Vagina (tissue), 2 donors: ENCODE data around the gene PRDX6. TPM values are rescaled to one million over a fixed set of nuclear protein-coding genes. Genes with fewer than 3 reads are reported as not detected.

ENCODE experiments used
- DNase-seq, 2 donors: peaks; one replicate each; pipeline ENCODE4 v3.0.0-alpha.2; 2017; ENCODE audit errors: extremely low spot score in 2 of 2
- H3K27ac ChIP-seq: fragments of 200-600 bp; sonication (generic); one replicate; pipeline ENCODE4 v1.5.1; 2019
- H3K27me3 ChIP-seq: fragments of 200-600 bp; sonication (generic); one replicate; pipeline ENCODE4 v1.5.1; 2019
- H3K36me3 ChIP-seq, 2 donors: fragments of 200-600 bp; sonication (generic); one replicate each; pipeline ENCODE4 v1.5.1; 2017 to 2019
- H3K4me1 ChIP-seq: fragments of 200-600 bp; sonication (generic); one replicate; pipeline ENCODE4 v1.5.1; 2019
- H3K4me3 ChIP-seq, 2 donors: fragments of 200-600 bp; sonication (generic); 1 replicate in 1 of 2; 2 replicates in 1 of 2; pipeline ENCODE4 v1.5.1; 2016 to 2019
- H3K9me3 ChIP-seq: fragments of 200-600 bp; sonication (generic); one replicate; pipeline ENCODE4 v1.5.1; 2019
- POLR2A ChIP-seq, 2 donors: fragments of 450-650 bp; IDR thresholded peaks; one replicate each; pipeline ENCODE4 v1.6.1; 2017; ENCODE audit warnings: antibody characterized with exemption in 2 of 2, mild to moderate bottlenecking in 2 of 2, moderate library complexity in 2 of 2
- POLR2AphosphoS5 ChIP-seq, 2 donors: sonication (generic); formaldehyde crosslinking; IDR thresholded peaks; one replicate each; pipeline ENCODE4 v1.9.0; 2017; ENCODE audit warnings: antibody characterized with exemption in 2 of 2, mild to moderate bottlenecking in 2 of 2, low read depth in 1 of 2; ENCODE audit not compliant: insufficient read depth in 1 of 2
- intact Hi-C: fragments of 100-400 bp; cut with DNase I; formaldehyde crosslinking; loops from one replicate; pipeline ENCODE4 v1.15.1; 2023
- total RNA-seq: library from RNA; depleted of rRNA; stranded (reverse); fragments of >200 nt; gene quantifications from one replicate; pipeline ENCODE4 v1.2.3, GENCODE V29; 2016
- TF ChIP-seq, protein P1 (sequence below), 3 experiments: fragments of 450-650 bp in 2 of 3; fragments of 200-600 bp in 1 of 3; sonication (generic) in 1 of 3; IDR thresholded peaks; one replicate each; pipeline ENCODE4 v1.5.1; 2017 to 2019; ENCODE audit warnings: antibody characterized with exemption in 3 of 3, mild to moderate bottlenecking in 2 of 3, moderate library complexity in 2 of 3

PRDX6 gene
- total RNA-seq, 1 donor from 2014 or later, result 245 TPM

DNA sequence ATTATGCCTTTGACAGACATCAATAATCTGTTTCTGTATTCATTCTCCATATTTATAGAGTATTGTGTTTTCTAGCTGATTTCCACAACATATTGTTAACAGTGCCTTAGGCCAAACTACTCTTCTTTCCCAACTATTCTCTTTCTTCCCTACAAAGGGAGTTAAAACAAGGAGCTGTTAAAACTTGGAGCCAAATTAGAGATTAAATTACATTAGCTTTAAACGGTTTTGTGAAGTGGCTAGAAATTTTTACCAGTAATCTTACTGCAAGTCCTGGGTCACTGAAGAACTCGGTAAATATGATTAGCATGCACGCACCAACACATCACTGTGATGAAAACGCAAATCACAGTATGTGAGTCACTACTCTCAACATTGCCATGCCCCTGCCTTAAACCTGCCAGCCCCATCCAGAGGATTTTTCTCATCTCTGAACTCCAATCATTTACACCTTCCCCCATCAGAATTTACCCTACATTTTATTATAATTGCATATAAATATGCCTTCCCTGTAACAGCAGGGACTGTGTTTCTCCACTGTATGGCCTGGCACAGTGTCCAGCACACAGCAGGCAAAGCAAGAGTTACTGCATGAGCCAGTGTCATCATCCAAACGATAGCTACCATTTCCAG, 1.5 kb upstream of the PRDX6 start:
- H3K27me3 ChIP-seq, result no peaks in the 10 kb centered on the region
- intact Hi-C loops, result loop anchor here (5.0 kb wide), 1 partner anchor 392 kb away; the partner anchor contains the start of genes GAS5 and ZBTB37
- TF ChIP-seq, protein P1, sequence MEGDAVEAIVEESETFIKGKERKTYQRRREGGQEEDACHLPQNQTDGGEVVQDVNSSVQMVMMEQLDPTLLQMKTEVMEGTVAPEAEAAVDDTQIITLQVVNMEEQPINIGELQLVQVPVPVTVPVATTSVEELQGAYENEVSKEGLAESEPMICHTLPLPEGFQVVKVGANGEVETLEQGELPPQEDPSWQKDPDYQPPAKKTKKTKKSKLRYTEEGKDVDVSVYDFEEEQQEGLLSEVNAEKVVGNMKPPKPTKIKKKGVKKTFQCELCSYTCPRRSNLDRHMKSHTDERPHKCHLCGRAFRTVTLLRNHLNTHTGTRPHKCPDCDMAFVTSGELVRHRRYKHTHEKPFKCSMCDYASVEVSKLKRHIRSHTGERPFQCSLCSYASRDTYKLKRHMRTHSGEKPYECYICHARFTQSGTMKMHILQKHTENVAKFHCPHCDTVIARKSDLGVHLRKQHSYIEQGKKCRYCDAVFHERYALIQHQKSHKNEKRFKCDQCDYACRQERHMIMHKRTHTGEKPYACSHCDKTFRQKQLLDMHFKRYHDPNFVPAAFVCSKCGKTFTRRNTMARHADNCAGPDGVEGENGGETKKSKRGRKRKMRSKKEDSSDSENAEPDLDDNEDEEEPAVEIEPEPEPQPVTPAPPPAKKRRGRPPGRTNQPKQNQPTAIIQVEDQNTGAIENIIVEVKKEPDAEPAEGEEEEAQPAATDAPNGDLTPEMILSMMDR (IDR thresholded peaks at IDR 0.05), result no peak
- TF ChIP-seq POLR2A (IDR thresholded peaks at IDR 0.05) (no peak), POLR2AphosphoS5 (IDR thresholded peaks at IDR 0.05; ENCODE audit: insufficient read depth in 1 of 2, low read depth in 1 of 2) (peak in 1 of 2 donors; percentile 42)
- peaks cover 0 to 7% of the 10 kb centered on the region in 2 donors for H3K36me3 ChIP-seq
- H3K4me3 ChIP-seq, result peak overlapping the region; percentile 88 to 94
- H3K9me3 ChIP-seq, result no peaks in the 10 kb centered on the region
- no peak for DNase-seq
- peak overlapping the region; percentile 90 for H3K27ac ChIP-seq
- peaks cover 61% of the 10 kb centered on the region for H3K4me1 ChIP-seq

- H3K4me3 ChIP-seq, result peak overlapping the region; percentile 88 to 94
- H3K9me3 ChIP-seq, result no peaks in the 10 kb centered on the region
- H3K4me1 ChIP-seq, result peaks cover 61% of the 10 kb centered on the region
- no peak for DNase-seq
- intact Hi-C loops, result loop anchor here (5.0 kb wide), 1 partner anchor 391 kb away; the partner anchor contains the start of genes GAS5 and ZBTB37
- peaks cover 0 to 7% of the 10 kb centered on the region in 2 donors for H3K36me3 ChIP-seq
- H3K27me3 ChIP-seq, result no peaks in the 10 kb centered on the region
- peak overlapping the region; percentile 90 for H3K27ac ChIP-seq
- TF ChIP-seq, protein P1 (IDR thresholded peaks at IDR 0.05), result no peak
- TF ChIP-seq POLR2A (IDR thresholded peaks at IDR 0.05) (no peak), POLR2AphosphoS5 (IDR thresholded peaks at IDR 0.05; ENCODE audit: insufficient read depth in 1 of 2, low read depth in 1 of 2) (no peak)
These were observed 904 bp upstream of the PRDX6 start for GRCh38 chr1:173476197-173476664.

DNA sequence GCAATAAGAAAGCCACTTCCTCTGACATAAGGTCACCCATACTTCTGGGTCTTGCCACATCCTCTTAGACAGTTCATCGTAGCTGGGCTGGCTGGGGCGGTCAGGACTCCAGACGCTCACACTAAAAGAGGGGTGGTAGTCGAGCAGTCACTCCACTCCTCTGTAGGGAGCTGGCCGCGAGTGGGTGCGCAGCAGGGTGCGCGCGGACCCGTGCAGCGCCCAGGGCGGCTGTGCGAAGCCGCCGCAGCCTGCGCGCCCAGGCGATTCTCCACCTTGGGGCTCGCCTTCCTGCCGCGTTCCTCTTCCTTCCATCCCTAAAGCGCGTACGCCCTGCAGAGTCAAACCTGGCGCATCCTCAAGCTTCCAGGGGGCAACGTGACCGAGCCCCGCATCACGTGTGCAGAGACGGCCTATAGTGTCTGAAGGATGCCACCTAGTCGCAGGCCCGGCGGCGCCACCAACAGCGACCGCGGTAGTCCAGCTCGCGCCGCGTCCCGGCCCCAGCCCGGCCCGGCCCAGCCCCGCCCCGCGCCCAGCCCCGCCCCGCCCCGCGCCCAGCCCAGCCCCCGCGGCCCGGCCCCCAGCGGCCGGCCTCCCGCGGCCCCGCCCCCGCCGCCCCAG, 360 bp upstream of the PRDX6 start:
- peak in 1 of 2 donors; percentile 45 for TF ChIP-seq POLR2A (IDR thresholded peaks at IDR 0.05)
- peak; percentile 20 to 57 for TF ChIP-seq POLR2AphosphoS5 (IDR thresholded peaks at IDR 0.05; ENCODE audit: insufficient read depth in 1 of 2, low read depth in 1 of 2)
- TF ChIP-seq, protein P1 (IDR thresholded peaks at IDR 0.05), result no peak
- peaks cover 61% of the 10 kb centered on the region for H3K4me1 ChIP-seq
- intact Hi-C loops, result loop anchor here (1.0 to 5.0 kb wide), 2 partner anchors 348 to 391 kb away; partner anchors contain the start of genes CENPL, DARS2, GAS5 and ZBTB37

DNA sequence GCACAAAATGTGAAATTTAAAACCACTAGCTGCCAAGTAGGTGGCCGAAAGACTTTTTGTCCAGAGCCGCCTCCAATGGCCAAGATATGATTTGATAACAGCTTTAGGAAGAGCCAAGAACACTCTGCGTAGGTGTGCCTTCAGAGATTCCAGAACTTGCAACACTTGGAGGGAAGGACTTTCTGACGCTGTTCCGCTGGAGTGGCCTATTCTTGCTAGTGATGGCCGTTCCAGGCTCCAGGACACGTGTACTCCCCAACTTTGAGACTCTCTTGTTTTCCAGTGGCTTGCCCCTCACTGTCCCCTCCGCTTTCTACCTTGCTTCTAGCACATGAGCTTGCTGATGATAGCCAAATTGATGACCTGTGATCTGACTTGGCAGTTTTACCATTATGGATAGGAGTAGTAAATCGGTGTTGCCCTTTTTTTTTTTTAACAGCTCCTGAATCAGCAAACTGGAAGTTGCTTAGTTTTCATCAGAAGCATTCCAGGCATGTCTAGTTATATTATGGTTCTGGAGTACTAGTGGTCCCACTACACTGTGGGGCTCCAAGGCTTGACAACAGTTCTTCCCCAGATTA, 1.0 kb downstream of the PRDX6 start:
- intact Hi-C loops, result loop anchor here (5.0 kb wide), 1 partner anchor 389 kb away; the partner anchor contains the start of genes GAS5 and ZBTB37
- no peaks in the 10 kb centered on the region for H3K9me3 ChIP-seq
- peak overlapping the region; percentile 98 for H3K27ac ChIP-seq
- H3K36me3 ChIP-seq, result peaks cover 0 to 26% of the 10 kb centered on the region in 2 donors
- peak overlapping the region; percentile 73 to 94 for H3K4me3 ChIP-seq
- peaks cover 58% of the 10 kb centered on the region for H3K4me1 ChIP-seq
- TF ChIP-seq POLR2AphosphoS5 (IDR thresholded peaks at IDR 0.05; ENCODE audit: insufficient read depth in 1 of 2, low read depth in 1 of 2), result peak in 1 of 2 donors; percentile 29
- TF ChIP-seq POLR2A (IDR thresholded peaks at IDR 0.05), result peak in 1 of 2 donors; percentile 27
- TF ChIP-seq, protein P1 (IDR thresholded peaks at IDR 0.05), result no peak
- DNase-seq, result peak in 1 of 2 donors; percentile 96
- no peaks in the 10 kb centered on the region for H3K27me3 ChIP-seq

More for the DNA sequence above, 360 bp upstream of the PRDX6 start:
- Histone ChIP-seq H3K27me3 (no peaks in the 10 kb centered on the region), H3K27ac (peak overlapping the region; percentile 90), H3K9me3 (no peaks in the 10 kb centered on the region), H3K4me3 (peak overlapping the region; percentile 88 to 94), H3K36me3 (peaks cover 0 to 12% of the 10 kb centered on the region in 2 donors)
- peak in 1 of 2 donors; percentile 95 for DNase-seq
